Activated CD4-positive, alpha-beta memory T cell treated with anti-CD3 and anti-CD28 coated beads, Interleukin-2, amount 10 ng/mL, durations not matched to agents 7 days and 5 days (primary cell): ENCODE results near the gene FBXW11. TPM values are rescaled to one million over a fixed set of nuclear protein-coding genes. Genes with fewer than 3 reads are reported as not detected.

Experiments used
- CTCF ChIA-PET: fragments of 350-600 bp; sonication (Branson Sonifier 250); formaldehyde crosslinking; loops from one replicate; lab custom pipeline; 2021; ENCODE audit warnings: antibody characterized with exemption, inconsistent platforms; lab: Charles Lee
- POLR2A ChIA-PET: fragments of 350-600 bp; sonication (Branson Sonifier 250); formaldehyde crosslinking; loops from one replicate; lab custom pipeline; 2021; ENCODE audit warnings: antibody characterized with exemption; lab: Charles Lee
- DNase-seq: peaks from one replicate; pipeline ENCODE4 v3.0.0-alpha.2; 2020
- H3K27ac Mint-ChIP-seq: one replicate; pipeline ENCODE4 v1.8.0; 2021; ENCODE audit warnings: mild to moderate bottlenecking, mixed read lengths
- H3K27me3 Mint-ChIP-seq: one replicate; pipeline ENCODE4 v1.8.0; 2021; ENCODE audit warnings: mixed read lengths
- H3K36me3 Mint-ChIP-seq: one replicate; pipeline ENCODE4 v1.8.0; 2021; ENCODE audit warnings: low read depth, mixed read lengths
- H3K4me1 Mint-ChIP-seq: one replicate; pipeline ENCODE4 v1.8.0; 2021; ENCODE audit warnings: mixed read lengths
- H3K4me3 Mint-ChIP-seq: one replicate; pipeline ENCODE4 v1.8.0; 2021; ENCODE audit warnings: mild to moderate bottlenecking, mixed read lengths
- H3K9me3 Mint-ChIP-seq: one replicate; pipeline ENCODE4 v1.8.0; 2021; ENCODE audit warnings: mixed read lengths
- total RNA-seq, 2 experiments: library from RNA; stranded (reverse); gene quantifications; one replicate each; pipeline ENCODE4 v1.2.3, GENCODE V29; 2021

FBXW11 gene
- total RNA-seq, 2 experiments from 2014 or later: 37.4 to 38.8 TPM

- peaks cover 6% of the 10 kb centered on the region for H3K36me3 Mint-ChIP-seq
- POLR2A ChIA-PET: no interaction called here
- no peak overlapping the region for H3K27ac Mint-ChIP-seq
- CTCF ChIA-PET: no interaction called here
- no peak overlapping the region for H3K4me3 Mint-ChIP-seq
- H3K4me1 Mint-ChIP-seq: no peaks in the 10 kb centered on the region
- H3K9me3 Mint-ChIP-seq: no peaks in the 10 kb centered on the region
- H3K27me3 Mint-ChIP-seq: no peaks in the 10 kb centered on the region
- DNase-seq: no peak
These were observed 143.8 kb downstream of the FBXW11 start for GRCh38 chr5:171862624-171863023.

GRCh38 chr5:171861381-171861780, 145.1 kb downstream of the FBXW11 start:
- H3K27me3 Mint-ChIP-seq: no peaks in the 10 kb centered on the region
- no peak overlapping the region for H3K4me3 Mint-ChIP-seq
- POLR2A ChIA-PET: interaction anchor here (0.5 kb wide), 1 partner anchor 47 kb away, joined by 3 read pairs; no protein-coding TSS in a partner anchor
- peaks cover 2% of the 10 kb centered on the region for H3K36me3 Mint-ChIP-seq
- no peak for DNase-seq
- no peak overlapping the region for H3K27ac Mint-ChIP-seq
- CTCF ChIA-PET: interaction anchor here (0.5 kb wide), 1 partner anchor 330 kb away, joined by 3 read pairs; no protein-coding TSS in a partner anchor
- no peaks in the 10 kb centered on the region for H3K9me3 Mint-ChIP-seq
- peaks cover 2% of the 10 kb centered on the region for H3K4me1 Mint-ChIP-seq

GRCh38 chr5:171858303-171858702, 148.1 kb downstream of the FBXW11 start:
- Mint-ChIP-seq H3K4me1 (peaks cover 11% of the 10 kb centered on the region), H3K4me3 (no peak overlapping the region), H3K27ac (no peak overlapping the region), H3K27me3 (no peaks in the 10 kb centered on the region), H3K9me3 (no peaks in the 10 kb centered on the region), H3K36me3 (peaks cover 2% of the 10 kb centered on the region)
- POLR2A ChIA-PET: no interaction called here
- CTCF ChIA-PET: interaction anchor here (1.0 kb wide), 1 partner anchor 11 kb away, joined by 3 read pairs; no protein-coding TSS in a partner anchor
- no peak for DNase-seq

DNA sequence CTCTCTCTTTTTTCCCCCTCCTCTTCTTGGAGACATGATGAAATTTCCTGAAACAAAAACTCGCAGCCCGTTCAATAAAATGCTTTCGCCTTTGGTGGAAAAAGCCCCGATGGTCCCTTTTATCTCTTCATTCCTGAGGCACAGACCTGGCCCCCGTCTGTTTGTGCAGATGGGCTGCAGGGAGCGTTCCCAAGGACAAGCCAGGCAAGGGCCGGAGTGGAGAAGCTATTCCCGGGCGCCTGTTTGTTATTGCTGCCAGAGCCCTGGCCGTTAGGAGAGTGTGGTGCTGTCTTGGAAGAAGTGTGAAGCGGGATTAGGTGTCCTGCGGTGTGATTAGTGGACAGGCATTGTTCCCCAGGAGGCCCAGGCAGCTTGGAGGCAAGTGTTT, 149.0 kb downstream of the FBXW11 start:
- Mint-ChIP-seq H3K27ac (no peak overlapping the region), H3K4me3 (no peak overlapping the region), H3K27me3 (no peaks in the 10 kb centered on the region), H3K36me3 (peaks cover 2% of the 10 kb centered on the region), H3K9me3 (no peaks in the 10 kb centered on the region), H3K4me1 (peaks cover 11% of the 10 kb centered on the region)
- no peak for DNase-seq
- CTCF ChIA-PET: interaction anchor here (0.9 kb wide), 1 partner anchor 14 kb away, joined by 3 read pairs; no protein-coding TSS in a partner anchor
- POLR2A ChIA-PET: no interaction called here

- H3K9me3 Mint-ChIP-seq: no peaks in the 10 kb centered on the region
- H3K27me3 Mint-ChIP-seq: no peaks in the 10 kb centered on the region
- H3K36me3 Mint-ChIP-seq: no peaks in the 10 kb centered on the region
- ChIA-PET CTCF (interaction anchor here (1.1 kb wide), 1 partner anchor 437 kb away, joined by 3 read pairs; no protein-coding TSS in a partner anchor), POLR2A (interaction anchor here (1.1 kb wide), 1 partner anchor 409 kb away, joined by 3 read pairs; no protein-coding TSS in a partner anchor)
- peaks cover 11% of the 10 kb centered on the region for H3K4me1 Mint-ChIP-seq
- DNase-seq: no peak
- no peak overlapping the region for H3K4me3 Mint-ChIP-seq
- no peak overlapping the region for H3K27ac Mint-ChIP-seq
These were observed 150.4 kb downstream of the FBXW11 start for GRCh38 chr5:171855798-171856763.

DNA sequence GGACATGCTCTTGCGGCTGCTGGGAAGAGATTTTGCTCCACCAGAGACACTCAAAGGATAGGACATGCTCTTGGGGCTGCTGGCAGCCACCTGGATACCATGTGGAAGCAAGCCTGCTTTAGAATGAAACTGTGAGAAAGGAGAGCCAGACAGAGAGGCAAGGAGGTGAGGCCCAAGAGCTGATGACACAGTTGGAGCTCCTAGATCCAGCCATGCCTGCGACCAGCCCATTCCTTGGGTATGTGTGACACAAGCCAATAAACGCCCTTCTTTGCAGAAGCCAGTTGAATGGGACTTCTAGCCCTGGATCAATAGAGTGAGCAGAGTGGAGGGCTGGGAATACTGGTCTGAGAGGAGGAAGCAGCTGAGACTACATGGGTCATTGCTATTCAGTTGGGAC, 151.2 kb downstream of the FBXW11 start:
- no peaks in the 10 kb centered on the region for H3K9me3 Mint-ChIP-seq
- no peak for DNase-seq

DNA sequence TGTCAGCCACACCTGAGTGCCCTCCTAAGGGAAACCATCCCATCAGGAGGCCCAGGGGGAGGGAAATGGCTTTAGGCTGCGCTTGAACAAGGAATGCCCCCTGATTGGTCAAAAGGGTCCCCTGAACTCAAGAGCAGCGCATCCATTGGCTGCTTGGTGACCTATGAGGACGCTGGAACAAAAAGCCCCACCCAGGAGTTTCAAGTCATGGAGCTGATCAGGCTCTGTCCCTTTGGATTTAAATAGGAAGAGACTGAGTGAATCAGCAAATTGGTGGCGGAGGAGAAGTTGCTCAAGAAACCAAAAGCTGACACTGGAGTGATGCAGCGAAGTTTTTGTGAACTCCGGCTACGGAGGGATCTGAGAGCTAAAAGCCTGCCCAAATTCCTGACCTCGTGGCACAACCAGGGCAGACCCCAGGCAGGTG, 154.2 kb downstream of the FBXW11 start:
- Mint-ChIP-seq H3K4me3 (no peak overlapping the region), H3K9me3 (no peaks in the 10 kb centered on the region), H3K4me1 (peaks cover 11% of the 10 kb centered on the region), H3K36me3 (no peaks in the 10 kb centered on the region), H3K27ac (no peak overlapping the region), H3K27me3 (no peaks in the 10 kb centered on the region)
- no peak for DNase-seq
- ChIA-PET CTCF (no interaction called here), POLR2A (no interaction called here)

More for the DNA sequence above, 151.2 kb downstream of the FBXW11 start:
- H3K36me3 Mint-ChIP-seq: no peaks in the 10 kb centered on the region
- H3K27me3 Mint-ChIP-seq: no peaks in the 10 kb centered on the region
- peaks cover 11% of the 10 kb centered on the region for H3K4me1 Mint-ChIP-seq
- ChIA-PET CTCF (interaction anchor here (1.1 kb wide), 1 partner anchor 437 kb away, joined by 3 read pairs; no protein-coding TSS in a partner anchor), POLR2A (no interaction called here)
- H3K4me3 Mint-ChIP-seq: no peak overlapping the region
- H3K27ac Mint-ChIP-seq: no peak overlapping the region

GRCh38 chr5:171851251-171851650, 155.2 kb downstream of the FBXW11 start:
- H3K27me3 Mint-ChIP-seq: no peaks in the 10 kb centered on the region
- H3K4me1 Mint-ChIP-seq: peaks cover 8% of the 10 kb centered on the region
- no peaks in the 10 kb centered on the region for H3K9me3 Mint-ChIP-seq
- no peak overlapping the region for H3K4me3 Mint-ChIP-seq
- ChIA-PET CTCF (interaction anchor here (0.6 kb wide), 1 partner anchor 187 kb away, joined by 5 read pairs; no protein-coding TSS in a partner anchor), POLR2A (no interaction called here)
- H3K27ac Mint-ChIP-seq: no peak overlapping the region
- no peaks in the 10 kb centered on the region for H3K36me3 Mint-ChIP-seq
- no peak for DNase-seq

GRCh38 chr5:171850324-171850947, 156.0 kb downstream of the FBXW11 start:
- H3K27ac Mint-ChIP-seq: no peak overlapping the region
- no peaks in the 10 kb centered on the region for H3K27me3 Mint-ChIP-seq
- ChIA-PET POLR2A (no interaction called here), CTCF (interaction anchor here (0.7 kb wide), 1 partner anchor 9 kb away, joined by 3 read pairs; no protein-coding TSS in a partner anchor)
- no peaks in the 10 kb centered on the region for H3K9me3 Mint-ChIP-seq
- no peak for DNase-seq
- H3K36me3 Mint-ChIP-seq: no peaks in the 10 kb centered on the region
- H3K4me1 Mint-ChIP-seq: peaks cover 1% of the 10 kb centered on the region
- no peak overlapping the region for H3K4me3 Mint-ChIP-seq

- CTCF ChIA-PET: interaction anchor here (0.7 kb wide), 1 partner anchor 10 kb away, joined by 3 read pairs; no protein-coding TSS in a partner anchor
These were observed 156.7 kb downstream of the FBXW11 start for GRCh38 chr5:171849585-171850323.

GRCh38 chr5:171848911-171849520, 157.4 kb downstream of the FBXW11 start:
- CTCF ChIA-PET: no interaction called here
- DNase-seq: no peak
- H3K27me3 Mint-ChIP-seq: no peaks in the 10 kb centered on the region
- POLR2A ChIA-PET: no interaction called here
- H3K27ac Mint-ChIP-seq: no peak overlapping the region
- no peaks in the 10 kb centered on the region for H3K4me1 Mint-ChIP-seq
- no peak overlapping the region for H3K4me3 Mint-ChIP-seq
- no peaks in the 10 kb centered on the region for H3K9me3 Mint-ChIP-seq
- H3K36me3 Mint-ChIP-seq: no peaks in the 10 kb centered on the region

More at GRCh38 chr5:171849585-171850323, 156.7 kb downstream of the FBXW11 start:
- POLR2A ChIA-PET: no interaction called here
- H3K4me3 Mint-ChIP-seq: no peak overlapping the region
- no peak overlapping the region for H3K27ac Mint-ChIP-seq
- DNase-seq: no peak
- no peaks in the 10 kb centered on the region for H3K27me3 Mint-ChIP-seq
- no peaks in the 10 kb centered on the region for H3K9me3 Mint-ChIP-seq
- H3K4me1 Mint-ChIP-seq: no peaks in the 10 kb centered on the region
- no peaks in the 10 kb centered on the region for H3K36me3 Mint-ChIP-seq

DNA sequence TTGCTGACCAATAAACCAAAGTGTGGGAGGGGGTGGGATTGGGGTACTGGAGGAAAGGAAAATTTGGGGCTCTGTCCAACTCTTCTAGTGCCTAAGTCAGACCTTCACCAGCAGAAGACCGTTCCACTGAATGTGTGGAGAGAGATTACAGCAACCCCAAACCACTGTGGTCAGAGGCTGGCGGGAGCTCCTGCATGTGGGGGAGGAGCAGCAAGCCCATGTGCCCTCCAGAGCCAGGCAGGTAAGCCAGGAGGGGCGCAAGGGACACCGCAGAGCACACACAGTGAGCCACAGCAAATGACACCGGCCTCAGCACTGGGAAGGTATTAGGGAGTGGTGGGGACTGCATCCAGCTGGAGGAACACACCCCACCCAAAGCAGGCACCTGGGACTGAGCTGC, 158.0 kb downstream of the FBXW11 start:
- Mint-ChIP-seq H3K9me3 (no peaks in the 10 kb centered on the region), H3K27ac (no peak overlapping the region), H3K4me3 (no peak overlapping the region), H3K27me3 (no peaks in the 10 kb centered on the region), H3K4me1 (no peaks in the 10 kb centered on the region), H3K36me3 (no peaks in the 10 kb centered on the region)
- ChIA-PET CTCF (no interaction called here), POLR2A (no interaction called here)
- DNase-seq: no peak
